ENCODE results near the gene SASH1. TPM values are rescaled to one million over a fixed set of nuclear protein-coding genes. Genes with fewer than 3 reads are reported as not detected.

Gene SASH1
- total RNA-seq, 1 donor from 2014 or later: 75.7 TPM

GRCh38 chr6:148448369-148449012 is 105.9 kb downstream of the SASH1 start:
- no peak overlapping the region for H3K4me3 Mint-ChIP-seq (ENCODE audit: unreplicated experiment)
- H3K36me3 Mint-ChIP-seq (ENCODE audit: unreplicated experiment): peaks cover 26% of the 10 kb centered on the region
- peaks cover 38% of the 10 kb centered on the region for H3K4me1 Mint-ChIP-seq (ENCODE audit: unreplicated experiment)
- H3K9me3 Mint-ChIP-seq (ENCODE audit: unreplicated experiment): no peaks in the 10 kb centered on the region
- no peak for DNase-seq (ENCODE audit: extremely low spot score, unreplicated experiment)
- no peak overlapping the region for H3K27ac Mint-ChIP-seq (ENCODE audit: unreplicated experiment)
- TF ChIP-seq, protein P1, sequence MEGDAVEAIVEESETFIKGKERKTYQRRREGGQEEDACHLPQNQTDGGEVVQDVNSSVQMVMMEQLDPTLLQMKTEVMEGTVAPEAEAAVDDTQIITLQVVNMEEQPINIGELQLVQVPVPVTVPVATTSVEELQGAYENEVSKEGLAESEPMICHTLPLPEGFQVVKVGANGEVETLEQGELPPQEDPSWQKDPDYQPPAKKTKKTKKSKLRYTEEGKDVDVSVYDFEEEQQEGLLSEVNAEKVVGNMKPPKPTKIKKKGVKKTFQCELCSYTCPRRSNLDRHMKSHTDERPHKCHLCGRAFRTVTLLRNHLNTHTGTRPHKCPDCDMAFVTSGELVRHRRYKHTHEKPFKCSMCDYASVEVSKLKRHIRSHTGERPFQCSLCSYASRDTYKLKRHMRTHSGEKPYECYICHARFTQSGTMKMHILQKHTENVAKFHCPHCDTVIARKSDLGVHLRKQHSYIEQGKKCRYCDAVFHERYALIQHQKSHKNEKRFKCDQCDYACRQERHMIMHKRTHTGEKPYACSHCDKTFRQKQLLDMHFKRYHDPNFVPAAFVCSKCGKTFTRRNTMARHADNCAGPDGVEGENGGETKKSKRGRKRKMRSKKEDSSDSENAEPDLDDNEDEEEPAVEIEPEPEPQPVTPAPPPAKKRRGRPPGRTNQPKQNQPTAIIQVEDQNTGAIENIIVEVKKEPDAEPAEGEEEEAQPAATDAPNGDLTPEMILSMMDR (IDR thresholded peaks at IDR 0.05): no peak
- H3K27me3 Mint-ChIP-seq (ENCODE audit: unreplicated experiment): no peaks in the 10 kb centered on the region

- Mint-ChIP-seq H3K27ac (ENCODE audit: unreplicated experiment) (no peak overlapping the region), H3K27me3 (ENCODE audit: unreplicated experiment) (no peaks in the 10 kb centered on the region)
Observed at GRCh38 chr6:148450866-148451265, 108.2 kb downstream of the SASH1 start.

DNA sequence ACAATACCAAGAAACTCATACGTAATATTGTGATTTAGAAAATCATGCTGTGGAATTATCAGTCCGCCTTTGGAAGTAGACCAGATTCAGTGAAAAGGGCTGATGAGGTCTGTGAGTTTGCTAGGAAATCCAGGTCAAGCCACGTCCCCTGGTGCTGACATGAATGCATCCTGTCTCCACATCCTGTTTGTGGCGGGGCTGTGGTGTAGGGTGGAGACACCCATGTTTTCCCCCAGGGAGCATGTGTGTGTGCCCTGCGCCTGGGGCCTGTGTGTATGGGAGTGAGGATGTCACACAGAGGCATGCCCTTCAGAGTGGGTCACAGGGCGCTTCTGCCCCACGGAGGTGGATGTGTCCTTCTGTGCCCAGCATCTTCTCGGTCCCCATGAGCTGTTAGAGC is 109.1 kb downstream of the SASH1 start:
- no peak for DNase-seq (ENCODE audit: extremely low spot score, unreplicated experiment)
- Mint-ChIP-seq H3K36me3 (ENCODE audit: unreplicated experiment) (peaks cover 30% of the 10 kb centered on the region), H3K9me3 (ENCODE audit: unreplicated experiment) (no peaks in the 10 kb centered on the region), H3K4me3 (ENCODE audit: unreplicated experiment) (no peak overlapping the region), H3K4me1 (ENCODE audit: unreplicated experiment) (peaks cover 18% of the 10 kb centered on the region), H3K27ac (ENCODE audit: unreplicated experiment) (no peak overlapping the region), H3K27me3 (ENCODE audit: unreplicated experiment) (no peaks in the 10 kb centered on the region)
- TF ChIP-seq, protein P1 (IDR thresholded peaks at IDR 0.05): no peak

More at GRCh38 chr6:148450866-148451265, 108.2 kb downstream of the SASH1 start:
- no peak overlapping the region for H3K4me3 Mint-ChIP-seq (ENCODE audit: unreplicated experiment)
- no peak for DNase-seq (ENCODE audit: extremely low spot score, unreplicated experiment)
- TF ChIP-seq, protein P1 (IDR thresholded peaks at IDR 0.05): no peak
- H3K36me3 Mint-ChIP-seq (ENCODE audit: unreplicated experiment): peaks cover 30% of the 10 kb centered on the region
- no peaks in the 10 kb centered on the region for H3K9me3 Mint-ChIP-seq (ENCODE audit: unreplicated experiment)
- peaks cover 23% of the 10 kb centered on the region for H3K4me1 Mint-ChIP-seq (ENCODE audit: unreplicated experiment)

GRCh38 chr6:148452876-148453275 is 110.2 kb downstream of the SASH1 start:
- TF ChIP-seq, protein P1 (IDR thresholded peaks at IDR 0.05): no peak
- peaks cover 18% of the 10 kb centered on the region for H3K4me1 Mint-ChIP-seq (ENCODE audit: unreplicated experiment)
- peaks cover 33% of the 10 kb centered on the region for H3K36me3 Mint-ChIP-seq (ENCODE audit: unreplicated experiment)

DNA sequence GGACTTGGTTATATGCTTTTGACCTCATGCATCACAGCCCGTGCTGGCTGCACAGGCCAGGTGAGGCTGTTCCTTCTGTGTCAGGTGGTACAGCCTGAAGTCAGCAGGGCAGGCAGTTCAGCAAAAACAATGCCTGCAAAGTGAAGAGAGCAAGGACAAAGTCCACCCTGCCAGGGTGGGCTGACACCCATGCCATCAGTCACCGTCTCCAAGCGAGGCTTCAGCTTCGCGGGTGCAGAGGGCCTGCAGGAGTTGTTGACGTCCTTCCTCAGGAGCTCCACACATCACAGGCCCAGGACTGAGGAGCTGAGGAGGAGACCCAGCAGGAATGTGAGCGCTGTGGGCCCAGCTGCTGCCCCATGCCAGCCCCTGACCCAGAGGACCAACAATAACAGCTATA is 111.3 kb downstream of the SASH1 start:
- no peak overlapping the region for H3K27ac Mint-ChIP-seq (ENCODE audit: unreplicated experiment)
- TF ChIP-seq, protein P1 (IDR thresholded peaks at IDR 0.05): no peak
- no peaks in the 10 kb centered on the region for H3K27me3 Mint-ChIP-seq (ENCODE audit: unreplicated experiment)
- peaks cover 25% of the 10 kb centered on the region for H3K36me3 Mint-ChIP-seq (ENCODE audit: unreplicated experiment)
- DNase-seq (ENCODE audit: extremely low spot score, unreplicated experiment): no peak
- no peaks in the 10 kb centered on the region for H3K9me3 Mint-ChIP-seq (ENCODE audit: unreplicated experiment)
- peaks cover 13% of the 10 kb centered on the region for H3K4me1 Mint-ChIP-seq (ENCODE audit: unreplicated experiment)
- no peak overlapping the region for H3K4me3 Mint-ChIP-seq (ENCODE audit: unreplicated experiment)

More at GRCh38 chr6:148452876-148453275, 110.2 kb downstream of the SASH1 start:
- Mint-ChIP-seq H3K27me3 (ENCODE audit: unreplicated experiment) (no peaks in the 10 kb centered on the region), H3K9me3 (ENCODE audit: unreplicated experiment) (no peaks in the 10 kb centered on the region), H3K27ac (ENCODE audit: unreplicated experiment) (no peak overlapping the region), H3K4me3 (ENCODE audit: unreplicated experiment) (no peak overlapping the region)
- DNase-seq (ENCODE audit: extremely low spot score, unreplicated experiment): no peak

All from osteocyte (in vitro differentiated cells).